A673 (cell line): ENCODE measurements around the gene CACNA1A.

Source experiments
- EZH2 ChIP-seq: fragments of 200-600 bp; sonication (generic); IDR thresholded peaks from 2 replicates; pipeline ENCODE4 v1.6.1; 2017; ENCODE audit warnings: borderline replicate concordance, low read depth, mild to moderate bottlenecking, mixed read lengths, antibody characterized with exemption, low read length; ENCODE audit not compliant: poor library complexity, severe bottlenecking
- TF ChIP-seq, protein P1 (sequence below): fragments of 300-800, 200-600 bp; sonication (generic); conservative IDR thresholded peaks from 2 replicates; pipeline ENCODE4 v1.5.1; 2017; ENCODE audit warnings: low read depth, mild to moderate bottlenecking, antibody characterized with exemption, low read length, moderate library complexity, mixed read lengths

DNA sequence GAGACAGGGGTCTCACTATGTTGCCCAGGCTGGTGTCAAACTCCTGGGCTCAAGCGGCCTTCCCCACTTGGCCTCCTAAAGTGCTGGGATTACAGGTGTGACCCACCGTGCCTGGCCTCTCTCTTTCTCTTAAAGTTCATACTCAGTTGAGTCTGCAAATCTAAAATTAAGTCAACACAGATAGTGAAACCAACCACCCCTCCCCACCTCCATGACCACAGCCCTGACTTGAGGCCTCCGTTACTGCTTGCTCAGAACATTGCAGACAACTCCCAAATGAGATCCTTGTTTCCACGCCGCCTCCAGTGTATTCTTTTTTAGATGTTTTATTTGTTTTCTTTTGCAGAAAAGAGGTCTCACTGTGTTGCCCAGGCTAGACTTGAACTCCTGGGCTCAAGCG is 94.4 kb downstream of the CACNA1A start:
- TF ChIP-seq, protein P1, sequence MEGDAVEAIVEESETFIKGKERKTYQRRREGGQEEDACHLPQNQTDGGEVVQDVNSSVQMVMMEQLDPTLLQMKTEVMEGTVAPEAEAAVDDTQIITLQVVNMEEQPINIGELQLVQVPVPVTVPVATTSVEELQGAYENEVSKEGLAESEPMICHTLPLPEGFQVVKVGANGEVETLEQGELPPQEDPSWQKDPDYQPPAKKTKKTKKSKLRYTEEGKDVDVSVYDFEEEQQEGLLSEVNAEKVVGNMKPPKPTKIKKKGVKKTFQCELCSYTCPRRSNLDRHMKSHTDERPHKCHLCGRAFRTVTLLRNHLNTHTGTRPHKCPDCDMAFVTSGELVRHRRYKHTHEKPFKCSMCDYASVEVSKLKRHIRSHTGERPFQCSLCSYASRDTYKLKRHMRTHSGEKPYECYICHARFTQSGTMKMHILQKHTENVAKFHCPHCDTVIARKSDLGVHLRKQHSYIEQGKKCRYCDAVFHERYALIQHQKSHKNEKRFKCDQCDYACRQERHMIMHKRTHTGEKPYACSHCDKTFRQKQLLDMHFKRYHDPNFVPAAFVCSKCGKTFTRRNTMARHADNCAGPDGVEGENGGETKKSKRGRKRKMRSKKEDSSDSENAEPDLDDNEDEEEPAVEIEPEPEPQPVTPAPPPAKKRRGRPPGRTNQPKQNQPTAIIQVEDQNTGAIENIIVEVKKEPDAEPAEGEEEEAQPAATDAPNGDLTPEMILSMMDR: no peak
- no peak for TF ChIP-seq EZH2
